Ishikawa (cell line): ENCODE results near the gene SV2C.

ENCODE experiments used
- CEBPB ChIP-seq: IDR thresholded peaks from 2 replicates; pipeline ENCODE4 v1.6.1; 2012
- CREB1 ChIP-seq: IDR thresholded peaks from 2 replicates; pipeline ENCODE4 v1.6.1; 2012; ENCODE audit warnings: low read depth
- EGR1 ChIP-seq: IDR thresholded peaks from 2 replicates; pipeline ENCODE4 v1.6.1; 2012
- EP300 ChIP-seq: IDR thresholded peaks from 2 replicates; pipeline ENCODE4 v1.6.1; 2012; ENCODE audit warnings: borderline replicate concordance
- FOXM1 ChIP-seq: IDR thresholded peaks from 2 replicates; pipeline ENCODE4 v1.6.1; 2012; ENCODE audit warnings: low read depth, borderline replicate concordance
- MAX ChIP-seq: IDR thresholded peaks from 2 replicates; pipeline ENCODE4 v1.6.1; 2012
- NFIC ChIP-seq: IDR thresholded peaks from 2 replicates; pipeline ENCODE4 v1.6.1; 2012
- RAD21 ChIP-seq: IDR thresholded peaks from 2 replicates; pipeline ENCODE4 v1.6.1; 2012; ENCODE audit warnings: low read depth
- TAF1 ChIP-seq: IDR thresholded peaks from 2 replicates; pipeline ENCODE4 v1.6.1; 2012; ENCODE audit warnings: low read depth, mild to moderate bottlenecking
- TCF12 ChIP-seq: IDR thresholded peaks from 2 replicates; pipeline ENCODE4 v1.6.1; 2012; ENCODE audit warnings: low read depth
- TEAD4 ChIP-seq: IDR thresholded peaks from 2 replicates; pipeline ENCODE4 v1.6.1; 2012
- ZBTB7A ChIP-seq: IDR thresholded peaks from 2 replicates; pipeline ENCODE4 v1.6.1; 2012; ENCODE audit warnings: low read depth
- TF ChIP-seq, protein P1 (sequence below): IDR thresholded peaks from 2 replicates; pipeline ENCODE4 v1.6.1; 2012; ENCODE audit warnings: low read depth, mild to moderate bottlenecking

DNA sequence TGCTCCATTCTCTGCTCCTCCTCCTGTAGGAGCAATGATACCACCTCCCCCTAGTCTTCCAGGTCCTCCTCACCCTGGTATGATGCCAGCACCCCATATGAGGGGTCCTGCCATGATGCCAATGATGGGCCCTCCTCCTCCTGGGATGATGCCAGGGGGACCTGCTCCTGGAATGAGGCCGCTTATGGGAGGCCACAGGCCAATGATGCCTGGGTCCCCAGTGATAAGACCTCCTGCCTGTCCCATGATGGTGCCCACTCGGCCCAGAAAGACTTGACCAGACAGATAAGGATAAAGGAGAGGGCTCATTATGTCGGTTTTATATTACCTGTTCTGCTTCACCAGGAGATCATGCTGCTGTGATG lies 293.7 kb downstream of the SV2C start:
- TF ChIP-seq NFIC (no peak), EGR1 (no peak), EP300 (no peak), RAD21 (no peak), TCF12 (no peak), FOXM1 (no peak), CEBPB (no peak), CREB1 (no peak), TAF1 (no peak), TEAD4 (no peak), MAX (no peak), ZBTB7A (no peak)
- TF ChIP-seq, protein P1, sequence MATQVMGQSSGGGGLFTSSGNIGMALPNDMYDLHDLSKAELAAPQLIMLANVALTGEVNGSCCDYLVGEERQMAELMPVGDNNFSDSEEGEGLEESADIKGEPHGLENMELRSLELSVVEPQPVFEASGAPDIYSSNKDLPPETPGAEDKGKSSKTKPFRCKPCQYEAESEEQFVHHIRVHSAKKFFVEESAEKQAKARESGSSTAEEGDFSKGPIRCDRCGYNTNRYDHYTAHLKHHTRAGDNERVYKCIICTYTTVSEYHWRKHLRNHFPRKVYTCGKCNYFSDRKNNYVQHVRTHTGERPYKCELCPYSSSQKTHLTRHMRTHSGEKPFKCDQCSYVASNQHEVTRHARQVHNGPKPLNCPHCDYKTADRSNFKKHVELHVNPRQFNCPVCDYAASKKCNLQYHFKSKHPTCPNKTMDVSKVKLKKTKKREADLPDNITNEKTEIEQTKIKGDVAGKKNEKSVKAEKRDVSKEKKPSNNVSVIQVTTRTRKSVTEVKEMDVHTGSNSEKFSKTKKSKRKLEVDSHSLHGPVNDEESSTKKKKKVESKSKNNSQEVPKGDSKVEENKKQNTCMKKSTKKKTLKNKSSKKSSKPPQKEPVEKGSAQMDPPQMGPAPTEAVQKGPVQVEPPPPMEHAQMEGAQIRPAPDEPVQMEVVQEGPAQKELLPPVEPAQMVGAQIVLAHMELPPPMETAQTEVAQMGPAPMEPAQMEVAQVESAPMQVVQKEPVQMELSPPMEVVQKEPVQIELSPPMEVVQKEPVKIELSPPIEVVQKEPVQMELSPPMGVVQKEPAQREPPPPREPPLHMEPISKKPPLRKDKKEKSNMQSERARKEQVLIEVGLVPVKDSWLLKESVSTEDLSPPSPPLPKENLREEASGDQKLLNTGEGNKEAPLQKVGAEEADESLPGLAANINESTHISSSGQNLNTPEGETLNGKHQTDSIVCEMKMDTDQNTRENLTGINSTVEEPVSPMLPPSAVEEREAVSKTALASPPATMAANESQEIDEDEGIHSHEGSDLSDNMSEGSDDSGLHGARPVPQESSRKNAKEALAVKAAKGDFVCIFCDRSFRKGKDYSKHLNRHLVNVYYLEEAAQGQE: no peak
